Measurements from ENCODE around the gene SRL. TPM values are rescaled to one million over a fixed set of nuclear protein-coding genes. Genes with fewer than 3 reads are reported as not detected.
"Not testable (repeated sequence)": the region's sequence is repeated elsewhere in the genome, so short reads cannot be mapped to it uniquely, and the experiment has no call there.

The SRL gene
- total and polyA plus RNA-seq, 11 donors, result 218 to 760 (median 491) TPM

- H3K27me3 ChIP-seq, result no peaks in the 10 kb centered on the region
- peaks cover 7 to 93% (median 58%) of the 10 kb centered on the region in 12 donors for H3K4me1 ChIP-seq
- 55 to 88% (median 68%) methylated on average over 3 of the region's 3 CpGs for WGBS, 4 donors
- intact Hi-C loops (cut with DNase I), result loop anchor here in 1 of 10 donors (5.0 kb wide), 1 partner anchor 39 kb away; no protein-coding TSS in a partner anchor
- no peak overlapping the region for H3K4me3 ChIP-seq
- TF ChIP-seq, protein P1, sequence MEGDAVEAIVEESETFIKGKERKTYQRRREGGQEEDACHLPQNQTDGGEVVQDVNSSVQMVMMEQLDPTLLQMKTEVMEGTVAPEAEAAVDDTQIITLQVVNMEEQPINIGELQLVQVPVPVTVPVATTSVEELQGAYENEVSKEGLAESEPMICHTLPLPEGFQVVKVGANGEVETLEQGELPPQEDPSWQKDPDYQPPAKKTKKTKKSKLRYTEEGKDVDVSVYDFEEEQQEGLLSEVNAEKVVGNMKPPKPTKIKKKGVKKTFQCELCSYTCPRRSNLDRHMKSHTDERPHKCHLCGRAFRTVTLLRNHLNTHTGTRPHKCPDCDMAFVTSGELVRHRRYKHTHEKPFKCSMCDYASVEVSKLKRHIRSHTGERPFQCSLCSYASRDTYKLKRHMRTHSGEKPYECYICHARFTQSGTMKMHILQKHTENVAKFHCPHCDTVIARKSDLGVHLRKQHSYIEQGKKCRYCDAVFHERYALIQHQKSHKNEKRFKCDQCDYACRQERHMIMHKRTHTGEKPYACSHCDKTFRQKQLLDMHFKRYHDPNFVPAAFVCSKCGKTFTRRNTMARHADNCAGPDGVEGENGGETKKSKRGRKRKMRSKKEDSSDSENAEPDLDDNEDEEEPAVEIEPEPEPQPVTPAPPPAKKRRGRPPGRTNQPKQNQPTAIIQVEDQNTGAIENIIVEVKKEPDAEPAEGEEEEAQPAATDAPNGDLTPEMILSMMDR (IDR thresholded peaks at IDR 0.05), result no peak
- no peak for TF ChIP-seq POLR2A (IDR thresholded peaks at IDR 0.05)
- DNase-seq (no peak), ATAC-seq (peak in 2 of 4 donors; percentile 1 to 23)
- peaks cover 0 to 8% (median 0%) of the 10 kb centered on the region in 9 donors for H3K36me3 ChIP-seq
- H3K9me3 ChIP-seq, result no peaks in the 10 kb centered on the region
- peak overlapping the region; percentile 55 to 97 (median 92) for H3K27ac ChIP-seq
Observed at GRCh38 chr16:4212934-4213296, 29.0 kb downstream of the SRL start.

- intact Hi-C loops (cut with DNase I), result loop anchor here in 1 of 10 donors (5.0 kb wide), 1 partner anchor 40 kb away; no protein-coding TSS in a partner anchor
- DNase-seq (peak; percentile 85 to 95 (median 87)), ATAC-seq (peak; percentile 86 to 93 (median 90))
- H3K27me3 ChIP-seq, result no peaks in the 10 kb centered on the region
- peaks cover 0 to 8% (median 0%) of the 10 kb centered on the region in 9 donors for H3K36me3 ChIP-seq
- peak overlapping the region; percentile 55 to 97 (median 92) for H3K27ac ChIP-seq
- H3K9me3 ChIP-seq, result no peaks in the 10 kb centered on the region
- WGBS, 4 donors, result 49 to 64% (median 51%) methylated on average over 6 to 11 of the region's 11 CpGs
- peak; percentile 2 to 55 for TF ChIP-seq POLR2A (IDR thresholded peaks at IDR 0.05)
- TF ChIP-seq, protein P1 (IDR thresholded peaks at IDR 0.05), result no peak
- H3K4me1 ChIP-seq, result peaks cover 7 to 93% (median 60%) of the 10 kb centered on the region in 12 donors
- no peak overlapping the region for H3K4me3 ChIP-seq
Observed at GRCh38 chr16:4212211-4212933, 29.5 kb downstream of the SRL start.

DNA sequence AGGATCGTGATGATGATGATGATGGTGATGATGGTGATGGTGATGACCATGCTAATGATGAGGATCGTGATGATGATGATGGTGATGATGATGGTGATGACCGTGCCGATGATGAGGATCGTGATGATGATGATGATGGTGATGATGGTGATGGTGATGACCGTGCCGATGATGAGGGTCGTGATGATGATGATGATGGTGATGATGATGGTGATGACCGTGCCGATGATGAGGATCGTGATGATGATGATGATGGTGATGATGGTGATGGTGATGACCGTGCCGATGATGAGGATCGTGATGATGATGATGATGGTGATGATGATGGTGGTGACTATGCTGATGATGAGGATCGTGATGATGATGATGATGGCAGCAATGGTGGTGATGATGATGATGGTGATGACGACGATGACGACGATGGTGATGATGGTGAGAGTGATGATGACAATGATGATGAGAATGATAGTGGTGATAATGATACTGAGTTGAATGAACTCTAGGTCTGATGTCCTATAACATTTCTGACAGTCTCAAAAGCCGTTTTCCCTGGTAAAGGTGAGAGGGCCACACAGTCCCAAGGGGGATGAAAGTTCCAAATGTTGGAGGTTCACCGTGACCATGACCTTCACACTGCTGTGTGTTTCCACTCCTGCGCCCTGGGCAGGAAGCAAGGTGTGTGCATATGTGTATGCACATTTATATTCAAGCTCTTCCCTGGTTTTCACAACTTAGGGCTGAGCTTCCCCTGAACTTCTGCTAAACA is 30.3 kb downstream of the SRL start:
- 88 to 95% (median 92%) methylated on average over 18 to 22 of the region's 22 CpGs for WGBS, 4 donors
- not testable (repeated sequence) for H3K36me3 ChIP-seq, ATAC-seq, H3K27me3 ChIP-seq, DNase-seq, H3K9me3 ChIP-seq, H3K4me3 ChIP-seq
- Histone ChIP-seq H3K27ac (peak overlapping the region; percentile 55 to 97 (median 92)), H3K4me1 (peaks cover 7 to 93% (median 59%) of the 10 kb centered on the region in 12 donors)
- intact Hi-C loops (cut with DNase I), result loop anchor here in 1 of 10 donors (5.0 kb wide), 1 partner anchor 41 kb away; no protein-coding TSS in a partner anchor

DNA sequence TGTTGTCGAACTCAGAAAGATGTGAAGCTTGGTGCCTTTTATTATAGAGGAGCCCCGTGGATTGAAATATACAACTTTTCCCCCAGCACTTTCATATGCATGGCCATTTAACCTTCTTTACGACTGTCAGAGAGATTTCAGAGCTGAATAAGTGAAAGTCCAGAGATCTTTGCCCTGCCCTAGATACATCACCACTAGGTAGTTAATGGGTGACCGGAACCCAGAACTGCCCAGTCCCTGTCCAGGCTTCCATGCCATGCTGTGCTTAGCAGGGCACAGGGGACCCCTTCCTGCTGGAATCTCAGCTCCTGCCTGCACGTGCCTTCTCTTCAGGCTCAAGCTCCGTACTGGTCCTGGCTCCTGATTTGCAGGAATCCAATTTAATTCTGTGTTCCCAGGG is 32.2 kb downstream of the SRL start:
- Histone ChIP-seq H3K9me3 (no peaks in the 10 kb centered on the region), H3K4me1 (peaks cover 5 to 90% (median 54%) of the 10 kb centered on the region in 12 donors), H3K27ac (peak overlapping the region in 11 of 12 donors; percentile 42 to 96 (median 72)), H3K27me3 (no peaks in the 10 kb centered on the region), H3K4me3 (no peak overlapping the region), H3K36me3 (peaks cover 0 to 8% (median 0%) of the 10 kb centered on the region in 9 donors)
- DNase-seq (peak in 1 of 5 donors; percentile 24), ATAC-seq (no peak)
- no peak for TF ChIP-seq POLR2A (IDR thresholded peaks at IDR 0.05)
- TF ChIP-seq, protein P1 (IDR thresholded peaks at IDR 0.05), result no peak
- intact Hi-C loops (cut with DNase I), result loop anchor here in 6 of 10 donors (5.0 to 10.0 kb wide), 4 partner anchors 33 to 195 kb away; partner anchors contain the start of gene SRL (in 2 of the 6)
- 56 to 72% (median 68%) methylated on average over 6 of the region's 6 CpGs for WGBS, 4 donors

All from heart left ventricle (tissue), 16 donors.